HG02852 (cell line): ENCODE data around the gene CUEDC1.
A peak's percentile ranks its signal among the peaks of the same experiment; 100 is the strongest.
"Not testable (repeated sequence)": the region's sequence is repeated elsewhere in the genome, so short reads cannot be mapped to it uniquely, and the experiment has no call there.

Experiments
- ATAC-seq: cut with Tn5 transposase; IDR thresholded peaks from one replicate; pipeline ENCODE4 v1.9.1; 2021; ENCODE audit warnings: mild to moderate bottlenecking, moderate library complexity; ENCODE audit not compliant: unreplicated experiment

The CUEDC1 gene

GRCh38 chr17:57846056-57846945 lies 108.9 kb downstream of the CUEDC1 start:
- ATAC-seq, result not testable (repeated sequence)

GRCh38 chr17:57842280-57842679 lies 112.9 kb downstream of the CUEDC1 start:
- no peak for ATAC-seq

- no peak for ATAC-seq
These were observed 115.7 kb downstream of the CUEDC1 start for GRCh38 chr17:57839571-57839923.

DNA sequence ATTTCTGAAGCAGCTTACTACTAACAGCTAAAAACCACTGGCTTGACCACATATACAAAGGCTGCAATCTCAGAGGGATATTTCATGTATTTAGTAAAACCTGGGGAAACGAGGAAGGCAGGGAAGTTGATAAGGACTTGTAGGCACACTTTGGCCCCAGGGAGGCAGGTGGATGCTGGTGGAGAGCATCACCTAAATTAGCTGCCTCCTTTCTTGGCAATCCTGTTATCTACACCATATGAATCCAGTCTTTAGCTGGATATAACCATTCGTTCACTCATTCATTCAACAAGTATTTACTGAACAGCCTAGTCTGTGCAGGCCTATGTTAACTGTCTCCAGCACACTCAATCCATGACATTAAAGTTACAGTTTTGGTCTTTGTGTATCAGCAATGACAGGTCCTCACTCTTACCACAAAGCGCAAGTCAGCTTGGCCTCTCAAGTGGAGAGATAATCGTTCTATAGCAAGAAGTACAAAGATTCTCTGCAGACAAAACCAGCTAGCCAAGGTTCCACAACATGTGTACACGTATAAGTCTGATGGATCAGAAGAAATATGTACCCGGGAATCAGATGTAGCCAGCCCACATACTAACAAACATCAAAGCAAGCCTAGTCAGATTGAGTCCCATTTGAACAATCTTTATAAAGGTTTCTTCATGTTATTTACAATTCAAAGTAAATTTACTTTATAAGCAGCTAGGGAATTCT lies 116.2 kb downstream of the CUEDC1 start:
- no peak for ATAC-seq

DNA sequence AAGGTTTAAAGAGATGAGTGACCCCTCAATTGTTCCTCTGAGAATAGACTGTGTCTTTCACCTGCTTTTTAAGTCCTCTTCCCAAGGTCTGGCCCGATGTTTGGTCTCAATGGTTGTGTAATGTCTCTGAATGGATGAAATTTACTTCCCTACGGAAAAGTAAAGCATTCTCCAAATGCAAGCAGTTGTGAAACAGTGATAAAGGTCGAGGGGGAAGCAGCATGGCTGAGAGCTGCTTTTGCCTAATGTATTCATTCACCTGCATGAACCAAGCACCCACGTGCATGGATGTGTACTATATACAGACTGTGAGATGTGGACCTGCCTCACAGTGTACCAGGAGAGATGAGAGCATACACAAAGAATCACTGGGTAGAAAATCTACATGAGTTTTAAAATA lies 116.8 kb downstream of the CUEDC1 start:
- ATAC-seq, result no peak

GRCh38 chr17:57835333-57835900 lies 119.8 kb downstream of the CUEDC1 start:
- ATAC-seq, result no peak

GRCh38 chr17:57834146-57834741 lies 121.0 kb downstream of the CUEDC1 start:
- ATAC-seq, result no peak

DNA sequence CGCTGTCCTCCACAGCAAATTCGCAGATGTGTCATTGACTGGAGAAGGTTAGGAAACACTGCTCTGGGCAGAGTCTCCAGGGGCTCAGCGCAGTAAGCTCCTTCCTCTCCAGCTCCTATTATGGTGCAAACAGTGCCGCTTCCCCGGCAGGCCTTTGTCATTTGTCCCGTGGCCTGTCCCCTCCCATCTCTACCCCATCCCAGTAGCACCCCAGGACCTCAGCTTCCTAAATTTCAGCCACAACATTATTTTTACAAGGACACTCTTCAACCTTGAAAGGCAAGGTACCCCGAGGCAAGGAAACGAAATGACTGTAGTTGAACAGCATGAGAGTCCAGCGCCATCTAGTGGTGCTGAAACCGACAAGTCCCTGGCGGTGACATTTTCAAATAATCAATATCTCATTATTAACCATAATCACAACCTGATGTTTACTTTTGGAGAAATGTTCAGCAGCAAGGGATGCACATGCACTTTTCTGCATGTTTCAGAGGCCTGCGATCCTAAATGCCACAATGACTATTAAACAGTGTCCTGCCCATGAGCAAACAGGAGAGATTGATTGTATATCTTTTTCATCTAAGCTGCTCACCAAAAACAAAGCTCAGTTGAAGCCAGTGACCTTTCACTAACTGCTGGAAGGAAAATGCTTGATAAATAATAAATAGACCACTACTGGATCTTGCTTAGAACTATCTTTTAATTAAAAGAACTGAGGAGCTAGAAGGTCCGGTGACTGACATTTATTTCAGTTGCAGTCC lies 121.9 kb downstream of the CUEDC1 start:
- peak; percentile 52 for ATAC-seq

GRCh38 chr17:57832314-57833178 lies 122.7 kb downstream of the CUEDC1 start:
- no peak for ATAC-seq

DNA sequence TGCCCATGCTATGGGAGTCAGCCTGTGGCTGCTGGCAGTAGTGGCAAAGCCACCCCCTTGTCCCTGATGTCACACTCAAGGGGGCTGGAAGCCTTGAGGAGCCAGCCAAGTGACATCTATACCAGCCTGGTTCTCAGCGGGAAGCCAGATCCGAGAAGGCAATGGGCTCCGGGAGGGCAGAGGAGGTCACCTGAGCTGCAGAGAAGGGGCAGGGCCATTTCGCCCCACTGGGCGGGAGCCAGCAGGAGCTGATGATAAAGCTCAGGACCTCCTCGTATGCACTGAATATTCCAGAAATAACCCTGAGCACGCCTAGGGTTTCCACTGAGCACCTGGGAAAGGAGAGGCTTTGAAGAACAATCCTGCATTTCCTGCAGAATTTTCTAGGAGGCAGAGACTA lies 124.3 kb downstream of the CUEDC1 start:
- ATAC-seq, result no peak

DNA sequence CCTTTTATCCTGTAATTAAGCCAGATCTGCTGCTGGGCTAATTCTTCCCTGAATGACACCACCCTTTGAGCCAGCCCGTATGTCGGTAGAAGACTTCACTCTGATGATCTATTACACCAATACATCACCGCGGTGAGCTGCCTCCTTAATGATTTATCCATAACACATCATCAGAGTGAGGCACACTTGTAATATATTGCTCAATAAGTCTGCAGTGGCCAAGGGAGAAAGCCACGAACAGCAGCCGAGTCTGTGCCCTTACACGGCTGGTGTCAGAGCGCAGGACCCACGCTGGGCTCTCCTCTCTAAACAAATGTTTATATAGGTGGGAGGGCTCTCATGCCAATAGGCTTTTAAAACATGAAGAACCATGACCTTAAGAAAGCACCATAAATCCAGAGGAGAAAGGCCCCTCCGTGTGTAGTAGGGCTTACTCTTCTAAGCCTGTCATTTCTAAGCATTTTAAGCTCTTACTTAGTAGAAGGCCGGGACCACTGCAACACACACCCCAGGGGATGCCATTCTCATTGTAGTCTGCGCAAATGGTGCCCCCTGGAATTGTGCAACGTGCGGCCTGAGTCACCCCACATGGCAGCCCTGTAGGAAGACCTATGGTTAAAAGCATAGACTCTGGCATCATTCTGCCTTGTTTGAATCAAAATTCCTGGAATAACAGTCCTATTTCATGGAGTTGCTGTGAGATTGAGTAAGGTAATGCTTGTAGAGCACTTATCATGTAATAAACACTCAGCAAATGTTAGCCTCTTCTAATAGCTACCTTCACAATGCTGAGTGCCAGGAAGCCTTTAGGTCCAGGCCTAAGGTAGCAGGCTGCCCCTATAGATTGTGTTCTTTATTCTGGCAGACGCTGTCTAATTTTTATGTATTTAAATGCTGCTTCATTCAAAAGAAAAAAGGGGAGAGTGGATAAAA lies 131.5 kb downstream of the CUEDC1 start:
- no peak for ATAC-seq

GRCh38 chr17:57819867-57820266 lies 135.3 kb downstream of the CUEDC1 start:
- no peak for ATAC-seq

GRCh38 chr17:57819285-57819684 lies 135.9 kb downstream of the CUEDC1 start:
- ATAC-seq, result no peak

GRCh38 chr17:57818066-57818465 lies 137.1 kb downstream of the CUEDC1 start:
- ATAC-seq, result no peak

DNA sequence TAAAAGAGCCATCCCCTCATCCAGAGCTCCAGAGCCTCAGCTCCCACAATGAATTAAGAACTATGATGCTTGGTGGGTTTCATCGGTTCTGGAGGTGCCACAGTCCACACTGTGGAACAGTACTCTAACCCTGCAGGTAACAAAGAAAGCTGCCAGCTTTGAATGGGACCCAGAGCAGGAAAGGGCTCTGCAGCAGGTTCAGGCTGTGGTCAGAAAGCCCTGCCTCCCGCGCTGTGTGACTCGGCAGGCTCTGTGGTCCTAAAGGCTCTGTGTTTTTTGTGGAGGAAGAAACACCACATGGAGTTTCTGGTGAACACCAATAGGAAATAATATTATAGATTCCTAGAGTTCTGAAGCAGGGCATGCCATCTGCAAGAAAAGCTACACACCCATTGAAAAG lies 137.9 kb downstream of the CUEDC1 start:
- no peak for ATAC-seq

DNA sequence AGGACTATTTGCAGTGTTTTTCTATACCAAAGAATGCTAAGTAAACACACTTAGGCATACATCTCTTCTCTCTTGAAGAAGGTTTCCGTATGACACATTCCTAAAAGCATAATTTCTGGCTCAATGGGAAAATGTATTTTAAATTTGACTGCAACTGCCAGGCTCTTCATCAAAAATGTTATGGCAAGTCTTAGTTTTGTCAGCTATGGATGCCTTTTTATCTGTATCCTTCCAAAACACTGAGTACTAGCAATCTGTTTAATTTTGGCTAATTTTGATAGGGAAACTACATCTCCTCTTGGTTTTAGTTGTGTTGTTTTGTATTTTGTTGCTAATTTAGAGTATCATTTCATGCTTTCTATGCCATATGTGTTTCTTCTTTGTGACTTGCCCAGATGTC lies 140.8 kb downstream of the CUEDC1 start:
- no peak for ATAC-seq

- no peak for ATAC-seq
These were observed 143.5 kb downstream of the CUEDC1 start for GRCh38 chr17:57811638-57812280.
